ENCODE results near the gene ZNF516. TPM values are rescaled to one million over a fixed set of nuclear protein-coding genes. Genes with fewer than 3 reads are reported as not detected.

The ZNF516 gene
- total RNA-seq, 4 donors from 2014 or later = 20.5 to 55.4 (median 22.4) TPM

DNA sequence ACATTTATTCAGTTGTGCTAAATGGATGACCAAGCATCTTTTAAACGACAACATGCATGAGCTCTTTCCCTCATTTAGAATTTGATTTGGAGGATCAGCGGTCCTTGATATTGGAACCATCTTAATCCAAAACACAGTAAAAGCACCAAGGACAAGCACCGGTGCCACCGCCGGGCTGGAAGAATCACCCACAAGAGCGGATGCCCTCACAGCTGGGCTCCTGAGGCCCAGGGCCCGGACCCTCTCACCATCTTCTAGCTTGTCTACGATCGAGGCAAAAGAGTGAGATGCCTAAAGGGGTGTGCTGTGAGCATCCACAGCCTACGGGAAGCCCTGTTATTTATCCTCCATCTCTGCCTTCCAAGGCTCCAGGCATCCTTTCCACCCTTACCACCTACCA lies 129.5 kb downstream of the ZNF516 start:
- Histone ChIP-seq H3K9me3 (no peaks in the 10 kb centered on the region), H3K4me3 (no peak overlapping the region), H3K36me3 (peaks cover 53% of the 10 kb centered on the region), H3K4me1 (no peaks in the 10 kb centered on the region), H3K27me3 (no peaks in the 10 kb centered on the region), H3K27ac (no peak overlapping the region)
- 94% methylated on average over 10 of the region's 10 CpGs for WGBS
- DNase-seq (ENCODE audit: low spot score in 2 of 2) = no peak
- TF ChIP-seq, protein P1, sequence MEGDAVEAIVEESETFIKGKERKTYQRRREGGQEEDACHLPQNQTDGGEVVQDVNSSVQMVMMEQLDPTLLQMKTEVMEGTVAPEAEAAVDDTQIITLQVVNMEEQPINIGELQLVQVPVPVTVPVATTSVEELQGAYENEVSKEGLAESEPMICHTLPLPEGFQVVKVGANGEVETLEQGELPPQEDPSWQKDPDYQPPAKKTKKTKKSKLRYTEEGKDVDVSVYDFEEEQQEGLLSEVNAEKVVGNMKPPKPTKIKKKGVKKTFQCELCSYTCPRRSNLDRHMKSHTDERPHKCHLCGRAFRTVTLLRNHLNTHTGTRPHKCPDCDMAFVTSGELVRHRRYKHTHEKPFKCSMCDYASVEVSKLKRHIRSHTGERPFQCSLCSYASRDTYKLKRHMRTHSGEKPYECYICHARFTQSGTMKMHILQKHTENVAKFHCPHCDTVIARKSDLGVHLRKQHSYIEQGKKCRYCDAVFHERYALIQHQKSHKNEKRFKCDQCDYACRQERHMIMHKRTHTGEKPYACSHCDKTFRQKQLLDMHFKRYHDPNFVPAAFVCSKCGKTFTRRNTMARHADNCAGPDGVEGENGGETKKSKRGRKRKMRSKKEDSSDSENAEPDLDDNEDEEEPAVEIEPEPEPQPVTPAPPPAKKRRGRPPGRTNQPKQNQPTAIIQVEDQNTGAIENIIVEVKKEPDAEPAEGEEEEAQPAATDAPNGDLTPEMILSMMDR (IDR thresholded peaks at IDR 0.05) = no peak
- no peak for TF ChIP-seq POLR2AphosphoS5 (IDR thresholded peaks at IDR 0.05)
- TF ChIP-seq EP300 (IDR thresholded peaks at IDR 0.05) = no peak

- Histone ChIP-seq H3K9me3 (no peaks in the 10 kb centered on the region), H3K4me3 (no peak overlapping the region), H3K27ac (no peak overlapping the region), H3K36me3 (peaks cover 50% of the 10 kb centered on the region), H3K27me3 (no peaks in the 10 kb centered on the region), H3K4me1 (no peaks in the 10 kb centered on the region)
- DNase-seq (ENCODE audit: low spot score in 2 of 2) = no peak
- no peak for TF ChIP-seq POLR2A (IDR thresholded peaks at IDR 0.05)
- no peak for TF ChIP-seq POLR2AphosphoS5 (IDR thresholded peaks at IDR 0.05)
- TF ChIP-seq, protein P1 (IDR thresholded peaks at IDR 0.05) = no peak
- TF ChIP-seq EP300 (IDR thresholded peaks at IDR 0.05) = no peak
- WGBS = 90% methylated on average over 14 of the region's 14 CpGs
Measured at GRCh38 chr18:76364282-76365259, 130.5 kb downstream of the ZNF516 start.

DNA sequence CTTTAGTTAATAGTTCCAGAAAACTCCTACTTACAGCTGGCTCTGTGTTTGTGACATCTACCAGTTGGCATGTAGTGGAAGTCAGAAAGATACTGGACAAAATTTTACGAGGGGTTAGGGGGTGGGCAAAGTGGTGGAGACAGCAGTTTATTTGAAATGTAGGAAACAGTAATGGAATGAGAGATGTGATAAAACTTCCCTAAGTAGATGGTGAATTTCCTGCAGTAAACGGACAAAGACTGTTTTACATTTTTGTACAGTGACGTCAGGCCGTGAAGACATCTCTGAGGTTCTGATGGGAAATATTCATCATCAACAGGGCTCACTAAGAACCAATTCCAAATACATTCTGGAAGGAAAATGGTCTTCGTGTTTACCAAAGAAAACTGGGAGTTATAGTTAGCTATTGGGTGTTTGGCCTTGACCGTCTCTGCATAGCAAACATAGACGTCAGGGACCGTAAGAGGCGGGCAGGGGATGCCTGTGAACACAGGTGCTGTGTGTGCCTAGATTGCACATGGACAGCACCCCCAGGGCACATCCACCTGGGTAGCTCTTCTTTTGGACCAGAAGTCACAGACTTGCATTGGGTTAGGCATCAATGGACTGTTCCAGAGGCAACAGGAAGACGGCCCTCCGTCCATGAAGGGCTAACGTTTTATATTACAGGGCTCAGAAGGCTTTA lies 131.5 kb downstream of the ZNF516 start:
- Histone ChIP-seq H3K36me3 (peaks cover 58% of the 10 kb centered on the region), H3K27ac (no peak overlapping the region), H3K4me3 (no peak overlapping the region), H3K27me3 (no peaks in the 10 kb centered on the region), H3K9me3 (no peaks in the 10 kb centered on the region), H3K4me1 (no peaks in the 10 kb centered on the region)
- WGBS = 84% methylated on average over 12 of the region's 12 CpGs
- no peak for DNase-seq (ENCODE audit: low spot score in 2 of 2)
- TF ChIP-seq POLR2A (IDR thresholded peaks at IDR 0.05) (no peak), POLR2AphosphoS5 (IDR thresholded peaks at IDR 0.05) (no peak), EP300 (IDR thresholded peaks at IDR 0.05) (no peak)
- TF ChIP-seq, protein P1 (IDR thresholded peaks at IDR 0.05) = no peak

DNA sequence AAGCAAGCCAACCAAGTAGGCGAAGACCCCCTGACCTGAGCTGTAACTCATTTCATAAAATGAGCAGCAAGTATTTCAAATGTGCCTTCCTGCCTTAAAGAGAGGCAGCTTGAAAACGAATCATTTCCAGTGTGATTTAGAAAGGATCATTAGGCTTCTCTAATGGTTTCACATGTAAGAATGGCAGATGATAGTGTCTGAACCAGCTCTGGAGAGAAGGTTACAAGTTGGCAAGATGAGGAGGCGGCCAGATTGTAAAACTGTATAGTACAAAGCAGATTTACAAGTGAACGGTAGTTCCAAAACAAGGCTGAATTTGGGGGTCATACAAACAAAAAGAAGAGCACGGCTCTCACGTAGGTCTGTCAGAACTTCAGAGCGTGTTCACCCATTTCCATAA lies 132.4 kb downstream of the ZNF516 start:
- no peak for DNase-seq (ENCODE audit: low spot score in 2 of 2)
- Histone ChIP-seq H3K36me3 (peaks cover 67% of the 10 kb centered on the region), H3K4me3 (no peak overlapping the region), H3K4me1 (no peaks in the 10 kb centered on the region), H3K27ac (no peak overlapping the region), H3K27me3 (no peaks in the 10 kb centered on the region), H3K9me3 (no peaks in the 10 kb centered on the region)
- 89% methylated on average over 7 of the region's 7 CpGs for WGBS
- no peak for TF ChIP-seq EP300 (IDR thresholded peaks at IDR 0.05)
- no peak for TF ChIP-seq POLR2AphosphoS5 (IDR thresholded peaks at IDR 0.05)
- TF ChIP-seq, protein P1 (IDR thresholded peaks at IDR 0.05) = no peak
- no peak for TF ChIP-seq POLR2A (IDR thresholded peaks at IDR 0.05)

DNA sequence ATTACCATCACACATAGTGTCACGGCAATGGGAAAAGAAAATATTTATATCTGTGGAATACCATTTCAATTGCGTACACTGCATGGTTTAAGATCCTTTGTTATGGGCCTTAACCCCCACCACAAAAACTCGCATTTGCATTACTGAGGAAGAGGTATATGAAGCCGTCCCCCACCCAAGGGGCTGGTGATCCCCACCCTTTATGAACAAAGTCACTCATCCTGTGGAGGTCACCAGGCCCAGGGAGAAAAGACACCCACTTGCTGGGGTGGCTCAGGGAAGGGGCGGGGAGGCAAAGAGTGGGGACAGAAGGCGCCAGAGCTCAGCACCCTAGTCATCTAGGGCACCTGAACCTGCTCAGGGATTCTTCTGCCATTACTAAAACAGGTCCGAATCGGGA lies 133.8 kb downstream of the ZNF516 start:
- Histone ChIP-seq H3K4me1 (no peaks in the 10 kb centered on the region), H3K27ac (no peak overlapping the region), H3K36me3 (peaks cover 69% of the 10 kb centered on the region), H3K27me3 (no peaks in the 10 kb centered on the region), H3K9me3 (no peaks in the 10 kb centered on the region), H3K4me3 (no peak overlapping the region)
- WGBS = 96% methylated on average over 8 of the region's 8 CpGs
- TF ChIP-seq EP300 (IDR thresholded peaks at IDR 0.05) (no peak), POLR2A (IDR thresholded peaks at IDR 0.05) (no peak), POLR2AphosphoS5 (IDR thresholded peaks at IDR 0.05) (no peak)
- TF ChIP-seq, protein P1 (IDR thresholded peaks at IDR 0.05) = no peak
- DNase-seq (ENCODE audit: low spot score in 2 of 2) = no peak
